Sigmoid colon (tissue), 4 donors: ENCODE data around the gene ATP10A.

Experiments used
- EP300 ChIP-seq, 4 donors: sonication (generic); formaldehyde crosslinking; IDR thresholded peaks; one replicate each; pipeline ENCODE4 v1.6.1; 2017; ENCODE audit warnings: antibody characterized with exemption in 4 of 4
- POLR2A ChIP-seq, 2 donors: fragments of 450-650 bp; IDR thresholded peaks; one replicate each; pipeline ENCODE4 v1.6.1; 2016; ENCODE audit warnings: antibody characterized with exemption in 2 of 2, mild to moderate bottlenecking in 2 of 2, moderate library complexity in 2 of 2
- POLR2AphosphoS5 ChIP-seq, 4 donors: sonication (generic); formaldehyde crosslinking; IDR thresholded peaks; one replicate each; pipeline ENCODE4 v1.6.1; 2017; ENCODE audit warnings: antibody characterized with exemption in 4 of 4
- TF ChIP-seq, protein P1 (sequence below), 4 experiments: fragments of 450-650 bp in 3 of 4; fragments of 200-600 bp in 1 of 4; IDR thresholded peaks; one replicate each; pipeline ENCODE4 v1.5.1; 2016 to 2019; ENCODE audit warnings: antibody characterized with exemption in 4 of 4, mild to moderate bottlenecking in 3 of 4, moderate library complexity in 2 of 4

DNA sequence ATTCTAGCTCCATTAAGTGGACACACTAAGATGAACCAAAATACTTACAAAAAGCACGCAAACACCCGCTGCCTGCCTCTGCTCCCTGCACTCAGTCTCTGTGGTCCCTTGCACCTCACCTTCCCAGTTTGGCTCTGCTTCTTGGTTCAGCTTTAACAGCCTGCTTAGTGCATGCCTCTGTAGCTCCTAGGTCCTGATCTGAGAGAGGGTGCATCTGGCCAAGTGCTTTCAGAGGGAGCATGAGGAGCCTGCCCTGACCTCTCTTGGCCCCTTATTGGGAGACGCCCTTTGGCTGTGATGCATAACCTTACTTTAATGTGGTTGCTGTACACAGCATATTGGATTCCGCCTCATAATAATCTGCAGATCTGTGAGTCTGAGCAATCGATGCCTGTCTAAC, 21.2 kb upstream of the ATP10A start:
- TF ChIP-seq EP300 (IDR thresholded peaks at IDR 0.05) (no peak), POLR2A (IDR thresholded peaks at IDR 0.05) (no peak), POLR2AphosphoS5 (IDR thresholded peaks at IDR 0.05) (no peak)
- TF ChIP-seq, protein P1, sequence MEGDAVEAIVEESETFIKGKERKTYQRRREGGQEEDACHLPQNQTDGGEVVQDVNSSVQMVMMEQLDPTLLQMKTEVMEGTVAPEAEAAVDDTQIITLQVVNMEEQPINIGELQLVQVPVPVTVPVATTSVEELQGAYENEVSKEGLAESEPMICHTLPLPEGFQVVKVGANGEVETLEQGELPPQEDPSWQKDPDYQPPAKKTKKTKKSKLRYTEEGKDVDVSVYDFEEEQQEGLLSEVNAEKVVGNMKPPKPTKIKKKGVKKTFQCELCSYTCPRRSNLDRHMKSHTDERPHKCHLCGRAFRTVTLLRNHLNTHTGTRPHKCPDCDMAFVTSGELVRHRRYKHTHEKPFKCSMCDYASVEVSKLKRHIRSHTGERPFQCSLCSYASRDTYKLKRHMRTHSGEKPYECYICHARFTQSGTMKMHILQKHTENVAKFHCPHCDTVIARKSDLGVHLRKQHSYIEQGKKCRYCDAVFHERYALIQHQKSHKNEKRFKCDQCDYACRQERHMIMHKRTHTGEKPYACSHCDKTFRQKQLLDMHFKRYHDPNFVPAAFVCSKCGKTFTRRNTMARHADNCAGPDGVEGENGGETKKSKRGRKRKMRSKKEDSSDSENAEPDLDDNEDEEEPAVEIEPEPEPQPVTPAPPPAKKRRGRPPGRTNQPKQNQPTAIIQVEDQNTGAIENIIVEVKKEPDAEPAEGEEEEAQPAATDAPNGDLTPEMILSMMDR (IDR thresholded peaks at IDR 0.05) = no peak
